ENCODE results near the gene EMX1.

The EMX1 gene

GRCh38 chr2:72961036-72961720, 43.9 kb downstream of the EMX1 start:
- DNase-seq: no peak

DNA sequence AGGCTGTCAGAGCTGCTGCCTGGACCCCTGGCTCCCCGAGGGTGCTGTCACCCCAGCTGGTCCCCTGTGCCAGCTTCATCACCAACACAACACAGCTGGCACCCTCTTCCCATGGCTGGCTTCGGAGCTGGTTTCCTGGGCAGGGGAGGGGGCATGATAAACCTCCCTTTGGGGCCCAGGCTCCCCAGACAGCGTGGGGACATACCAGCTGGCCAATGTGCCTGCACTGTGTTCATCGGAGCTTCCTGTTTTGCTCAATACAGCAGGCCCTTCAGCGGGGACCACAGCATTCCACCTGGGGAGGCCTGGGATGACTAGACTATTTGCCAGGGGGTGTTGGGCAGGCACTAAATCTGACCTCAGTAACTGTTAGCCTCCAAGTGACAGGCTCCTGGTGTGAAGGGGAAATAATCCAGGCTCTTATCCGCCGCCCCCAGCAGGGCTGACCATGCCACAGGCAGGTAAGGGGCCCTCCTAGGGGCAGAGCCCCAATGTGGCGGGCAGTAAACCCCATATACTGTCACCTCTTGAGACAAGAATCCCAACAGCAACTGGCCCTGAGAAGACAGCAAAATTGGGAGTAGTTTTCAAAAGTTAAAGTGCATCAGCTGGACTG, 44.6 kb downstream of the EMX1 start:
- DNase-seq: no peak

- DNase-seq: no peak
These were observed 45.6 kb downstream of the EMX1 start for GRCh38 chr2:72962911-72963310.

DNA sequence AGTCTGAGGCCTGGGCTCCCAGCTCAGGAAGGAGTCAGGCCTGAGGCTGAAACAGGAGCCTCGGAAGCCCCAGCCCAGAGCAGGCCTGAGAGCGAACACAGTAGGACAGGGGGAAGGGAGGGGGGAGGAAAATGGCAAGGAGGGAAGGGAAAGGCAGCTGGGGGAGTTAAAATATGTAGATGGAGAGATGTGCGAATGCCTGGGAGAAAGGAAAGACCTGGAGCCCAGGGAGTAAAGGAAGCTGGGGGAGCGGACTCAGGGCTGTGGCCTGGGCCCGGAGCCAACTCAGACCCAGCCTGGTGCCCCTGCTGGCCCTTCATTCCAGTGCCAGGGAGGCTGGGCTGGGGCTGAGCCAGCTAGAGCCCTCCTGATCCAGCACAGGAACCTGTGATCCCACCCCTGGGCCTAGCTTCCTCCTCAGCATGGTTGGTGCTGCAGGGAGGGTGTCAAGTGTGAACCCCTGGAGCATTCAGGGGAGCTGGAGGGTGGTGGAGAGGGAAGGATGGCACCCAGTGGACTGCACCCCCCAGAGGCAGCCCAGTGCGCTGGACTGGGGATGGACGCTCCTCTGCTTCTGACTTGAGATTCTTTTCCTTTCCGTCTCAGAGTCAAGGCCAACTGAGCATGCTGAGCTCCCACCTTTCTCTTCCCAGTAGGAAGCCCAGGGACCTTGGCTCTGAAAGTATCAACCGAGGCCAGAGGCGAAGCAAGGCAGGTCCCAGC, 46.3 kb downstream of the EMX1 start:
- DNase-seq: no peak

- DNase-seq: no peak
These were observed 46.8 kb downstream of the EMX1 start for GRCh38 chr2:72964146-72964525.

GRCh38 chr2:72965016-72965415, 47.7 kb downstream of the EMX1 start:
- DNase-seq: no peak

GRCh38 chr2:72965770-72966450, 48.6 kb downstream of the EMX1 start:
- no peak for DNase-seq

DNA sequence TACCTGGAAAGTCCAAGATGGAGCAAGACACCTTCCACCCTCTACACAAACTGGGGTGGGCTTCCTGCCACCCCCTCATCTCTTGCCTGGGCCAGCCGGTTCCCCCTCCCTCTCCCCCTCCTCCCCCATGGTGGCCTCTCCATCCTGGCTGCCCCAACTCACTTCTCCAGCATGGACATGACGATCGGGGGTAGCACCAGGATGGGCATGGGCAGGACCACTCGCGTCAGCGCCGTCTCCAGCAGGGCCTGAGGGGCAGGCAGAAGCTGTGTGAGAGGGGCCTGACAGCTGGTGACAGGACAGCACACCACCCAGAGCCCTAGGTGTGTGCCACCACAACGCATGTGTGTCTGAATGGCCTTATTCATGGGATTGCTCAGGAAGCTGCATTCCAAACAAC, 51.0 kb downstream of the EMX1 start:
- DNase-seq: no peak

DNA sequence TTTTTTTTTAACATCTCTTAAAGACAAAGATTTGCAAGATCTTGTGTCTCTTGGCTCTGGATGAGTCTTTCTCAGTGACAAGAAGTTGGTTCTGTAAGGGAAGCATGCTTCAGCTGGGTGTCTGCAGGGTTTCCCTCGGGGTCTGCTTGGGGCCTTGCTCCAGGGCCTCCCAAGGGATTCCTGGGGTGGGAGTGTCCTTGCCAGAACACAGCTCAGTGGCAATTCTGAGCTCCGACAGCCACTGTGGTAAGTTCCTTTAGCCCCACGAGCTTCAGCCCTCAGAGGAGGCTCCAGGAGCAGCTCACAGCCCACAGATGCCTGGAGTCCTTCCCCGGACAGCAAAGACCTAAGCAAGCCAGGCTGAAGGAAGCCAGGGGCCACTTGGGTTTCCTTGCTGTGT, 52.4 kb downstream of the EMX1 start:
- no peak for DNase-seq

DNA sequence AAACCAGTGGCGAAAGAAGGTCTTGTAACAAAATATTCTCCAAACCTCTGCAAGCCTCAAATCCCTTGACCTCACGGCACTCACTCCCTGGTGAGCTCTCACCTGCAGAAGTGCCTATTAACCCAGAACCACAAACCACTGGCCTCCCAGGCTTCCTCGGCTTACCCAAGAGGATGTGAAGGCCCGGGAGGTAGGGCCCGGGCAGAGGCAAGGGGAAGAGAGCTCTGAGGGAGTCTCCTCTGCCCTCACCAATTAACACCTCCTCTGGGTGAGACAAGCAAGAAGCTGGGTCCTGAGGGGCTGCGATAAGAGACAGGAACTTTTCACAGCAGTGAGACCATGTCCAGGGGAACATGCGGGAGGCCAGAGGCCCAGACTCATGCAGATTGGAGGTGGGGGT, 53.7 kb downstream of the EMX1 start:
- DNase-seq: no peak

DNA sequence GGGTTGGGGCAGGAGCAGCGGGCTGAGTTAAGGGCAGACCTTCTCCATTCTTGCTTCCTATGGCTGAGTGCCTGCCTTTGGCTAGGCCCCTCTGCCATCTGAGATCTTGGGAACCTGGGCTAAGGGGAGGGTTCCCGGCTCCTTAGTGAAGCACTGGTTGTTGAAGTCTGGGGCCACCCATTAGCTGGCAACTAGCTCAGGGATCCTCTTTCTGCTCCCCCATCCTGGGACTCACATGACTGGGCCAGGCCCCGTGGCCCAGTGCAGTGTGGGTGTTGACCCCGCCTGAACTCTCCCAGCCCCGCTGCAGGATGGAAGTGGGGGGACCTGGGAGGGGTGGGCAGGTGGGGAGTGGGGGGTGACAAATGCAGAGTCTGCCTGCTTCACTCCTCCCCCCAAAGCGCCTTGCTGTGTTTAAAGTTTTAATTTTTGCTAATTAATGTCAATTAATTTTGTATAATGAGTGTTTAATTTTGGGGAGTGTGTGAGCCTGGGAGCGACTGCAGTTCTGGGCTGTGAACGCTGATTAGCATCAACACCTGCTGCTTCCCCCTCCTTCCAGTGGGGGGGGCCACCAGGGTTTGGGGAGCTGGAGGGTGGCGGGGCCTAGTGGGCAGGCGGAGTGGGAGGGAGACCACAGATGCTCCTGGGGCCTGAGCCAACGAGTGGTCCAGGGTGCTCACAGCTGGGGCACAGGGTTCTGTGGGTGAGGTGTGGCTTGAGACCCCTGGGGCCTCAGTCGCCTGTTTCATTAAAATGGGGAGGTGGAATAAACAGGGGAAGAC, 55.2 kb downstream of the EMX1 start:
- DNase-seq: no peak

GRCh38 chr2:72973137-72973535, 55.8 kb downstream of the EMX1 start:
- no peak for DNase-seq

GRCh38 chr2:72973566-72974435, 56.5 kb downstream of the EMX1 start:
- DNase-seq: peak; percentile 83

DNA sequence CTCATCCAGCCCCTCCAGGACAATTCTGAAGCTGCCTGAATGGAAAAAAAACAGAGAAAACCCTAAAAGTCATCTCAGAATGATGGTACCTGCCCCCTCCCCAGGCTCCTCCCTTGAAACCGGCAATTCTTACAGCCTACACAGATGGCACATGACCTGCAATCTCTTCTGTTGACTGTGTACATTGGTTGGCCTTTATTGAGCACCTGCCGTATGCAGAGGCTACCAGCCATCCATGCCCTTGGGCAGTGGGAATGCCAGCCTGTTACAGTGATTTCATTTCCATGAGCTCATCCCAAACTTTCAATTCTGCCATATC, 57.1 kb downstream of the EMX1 start:
- no peak for DNase-seq

DNA sequence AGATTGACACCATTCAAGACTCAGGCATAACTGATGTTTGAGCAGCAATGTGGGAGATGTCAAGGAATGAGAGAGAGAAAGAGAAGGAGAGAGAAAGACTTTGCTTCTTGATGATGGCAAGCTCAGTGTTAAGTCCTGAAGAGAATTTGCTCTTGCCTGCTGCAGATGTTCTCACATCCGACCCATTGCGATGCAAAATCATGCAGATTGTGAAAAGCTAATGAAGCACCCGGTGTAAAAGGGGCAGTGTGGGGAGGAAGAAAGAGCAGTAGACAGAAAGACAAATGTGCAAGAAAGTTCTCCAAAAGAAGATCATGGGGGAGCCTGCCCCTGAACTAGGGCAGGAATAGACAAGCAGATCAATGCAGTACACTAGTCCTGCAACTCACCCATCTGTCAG, 57.7 kb downstream of the EMX1 start:
- DNase-seq: no peak

- DNase-seq: peak; percentile 49
These were observed 62.6 kb downstream of the EMX1 start for GRCh38 chr2:72979896-72980295.

DNA sequence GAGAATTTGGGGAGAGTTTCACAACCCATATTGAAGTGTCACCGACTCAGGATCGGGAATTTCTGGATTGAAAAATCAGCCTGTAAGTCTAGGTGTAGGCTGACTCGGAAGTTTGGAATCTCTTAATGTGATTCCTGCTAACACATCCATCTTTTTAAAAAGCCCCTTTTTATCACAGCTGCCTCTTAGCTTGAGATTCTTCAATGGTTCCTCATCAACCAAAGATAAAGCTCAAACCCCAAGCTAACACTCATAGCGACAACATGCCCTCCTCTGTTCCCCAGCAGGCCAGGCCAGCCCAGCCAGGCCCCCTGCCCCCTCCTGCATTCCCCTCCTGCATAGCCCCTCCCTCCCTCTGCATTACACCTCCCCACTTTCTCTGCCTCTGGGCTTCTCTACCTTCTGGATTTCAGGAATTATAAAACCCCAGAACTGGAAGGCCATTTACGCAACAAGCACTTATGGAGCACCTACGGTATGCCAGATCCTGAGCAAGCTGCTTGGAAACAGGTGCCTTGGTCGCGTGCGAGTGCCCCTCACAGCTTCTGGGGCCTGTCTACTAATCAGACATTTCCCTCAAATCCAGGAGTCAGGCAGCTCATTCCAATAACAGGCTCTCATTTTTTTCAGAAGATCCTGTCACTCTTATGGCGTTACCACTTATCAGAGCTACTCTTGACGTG, 63.4 kb downstream of the EMX1 start:
- no peak for DNase-seq

DNA sequence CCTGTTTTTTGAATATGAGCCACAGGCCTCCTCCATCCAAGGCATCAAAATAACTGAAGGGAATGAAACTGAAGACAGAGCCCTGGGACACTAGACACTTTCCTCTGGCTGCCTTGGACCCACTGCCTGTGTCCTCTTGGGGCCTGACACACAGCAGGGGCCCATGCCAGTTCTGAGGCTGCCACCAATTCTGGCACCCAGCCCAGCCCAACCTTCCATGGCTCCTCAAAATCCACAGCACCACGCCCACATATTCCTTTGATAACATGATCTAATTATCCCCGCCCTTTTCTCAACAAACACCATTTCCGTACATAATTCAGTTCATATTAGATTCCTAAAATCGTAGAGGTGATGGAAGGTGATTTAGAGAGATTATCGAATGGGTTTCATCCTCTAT, 64.2 kb downstream of the EMX1 start:
- peak; percentile 7 for DNase-seq

DNA sequence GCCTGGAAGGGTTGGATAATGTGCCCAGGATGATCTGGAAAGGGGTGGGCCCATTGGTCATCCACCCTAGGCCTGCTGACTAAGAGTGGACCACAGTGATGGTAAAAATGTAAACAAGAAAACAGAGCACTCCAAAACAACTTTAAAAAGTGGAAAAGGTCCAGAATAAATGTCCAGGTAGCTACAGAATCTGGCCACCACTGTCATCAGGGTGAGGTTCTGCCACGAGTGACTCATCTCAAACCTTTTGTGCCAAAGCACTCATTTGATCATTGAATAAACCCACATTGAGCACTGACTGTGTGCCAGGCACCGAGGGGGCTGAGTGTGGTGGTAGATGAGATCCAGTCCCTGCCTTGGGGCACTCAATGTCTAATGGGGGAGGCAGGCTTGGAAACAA, 64.9 kb downstream of the EMX1 start:
- no peak for DNase-seq

- no peak for DNase-seq
These were observed 65.6 kb downstream of the EMX1 start for GRCh38 chr2:72982781-72983499.
